Astrocyte (in vitro differentiated cells and primary cell): ENCODE data around the gene KRIT1. TPM values are rescaled to one million over a fixed set of nuclear protein-coding genes. Genes with fewer than 3 reads are reported as not detected.

ENCODE experiments used
- DNase-seq: peaks from one replicate; pipeline ENCODE4 v3.0.0-alpha.2; 2010; ENCODE audit warnings: low read depth
- FAIRE-seq: peaks from 2 replicates; lab custom pipeline; 2011; peaks lifted over from hg19 to GRCh38; lab: Jason Lieb, UNC
- H2AFZ ChIP-seq: 2 replicates; pipeline ENCODE4 v1.6.0; 2012; ENCODE audit warnings: low read depth, low read length, inconsistent platforms
- H3K27ac ChIP-seq: 2 replicates; pipeline ENCODE4 v1.5.1; 2011; ENCODE audit warnings: low read depth, low read length, inconsistent platforms
- H3K27me3 ChIP-seq: 2 replicates; pipeline ENCODE4 v1.6.0; 2011; ENCODE audit warnings: low read length, inconsistent platforms; ENCODE audit not compliant: insufficient read depth
- H3K36me3 ChIP-seq: 2 replicates; pipeline ENCODE4 v1.5.1; 2011; ENCODE audit warnings: low read length, inconsistent platforms; ENCODE audit not compliant: insufficient read depth
- H3K4me1 ChIP-seq: 2 replicates; pipeline ENCODE4 v1.5.1; 2011; ENCODE audit warnings: low read length, inconsistent platforms; ENCODE audit not compliant: insufficient read depth
- H3K4me2 ChIP-seq: 2 replicates; pipeline ENCODE4 v1.6.0; 2012; ENCODE audit warnings: low read length, inconsistent platforms
- H3K4me3 ChIP-seq: 2 replicates; pipeline ENCODE4 v1.5.1; 2011; ENCODE audit warnings: low read depth, mild to moderate bottlenecking, low read length, inconsistent platforms; ENCODE audit not compliant: insufficient read depth
- H3K79me2 ChIP-seq: 2 replicates; pipeline ENCODE4 v1.6.0; 2012; ENCODE audit warnings: mild to moderate bottlenecking, low read length, inconsistent platforms; ENCODE audit not compliant: insufficient read depth
- H3K9ac ChIP-seq: 2 replicates; pipeline ENCODE4 v1.6.0; 2012; ENCODE audit warnings: mild to moderate bottlenecking, low read length, inconsistent platforms
- H3K9me3 ChIP-seq: 2 replicates; pipeline ENCODE4 v1.5.1; 2012; ENCODE audit warnings: low read depth, mild to moderate bottlenecking, low read length, inconsistent platforms; ENCODE audit not compliant: insufficient read depth
- H4K20me1 ChIP-seq: 2 replicates; pipeline ENCODE4 v1.6.0; 2012; ENCODE audit warnings: low read length, inconsistent platforms; ENCODE audit not compliant: insufficient read depth
- H3K27ac Mint-ChIP-seq: one replicate; pipeline ENCODE4 v1.8.0; 2021; ENCODE audit warnings: mild to moderate bottlenecking, mixed read lengths; ENCODE audit not compliant: unreplicated experiment
- H3K27me3 Mint-ChIP-seq: one replicate; pipeline ENCODE4 v1.8.0; 2021; ENCODE audit warnings: low read depth, mixed read lengths; ENCODE audit not compliant: unreplicated experiment
- H3K36me3 Mint-ChIP-seq: one replicate; pipeline ENCODE4 v1.8.0; 2021; ENCODE audit warnings: low read depth, mixed read lengths; ENCODE audit not compliant: unreplicated experiment
- H3K4me1 Mint-ChIP-seq: one replicate; pipeline ENCODE4 v1.8.0; 2021; ENCODE audit warnings: low read depth, mixed read lengths; ENCODE audit not compliant: unreplicated experiment
- H3K4me3 Mint-ChIP-seq: one replicate; pipeline ENCODE4 v1.8.0; 2021; ENCODE audit warnings: mild to moderate bottlenecking, moderate library complexity, mixed read lengths; ENCODE audit not compliant: unreplicated experiment
- H3K9me3 Mint-ChIP-seq: one replicate; pipeline ENCODE4 v1.8.0; 2021; ENCODE audit warnings: mild to moderate bottlenecking, mixed read lengths; ENCODE audit not compliant: unreplicated experiment
- EZH2 ChIP-seq: IDR thresholded peaks from 2 replicates; pipeline ENCODE4 v1.6.1; 2012; ENCODE audit warnings: mild to moderate bottlenecking, low read length, inconsistent platforms; ENCODE audit not compliant: insufficient read depth
- total RNA-seq: library from RNA; stranded (reverse); gene quantifications from 2 replicates; pipeline ENCODE4 v1.2.1, GENCODE V29; 2021
- TF ChIP-seq, protein P1 (sequence below): IDR thresholded peaks from 2 replicates; pipeline ENCODE4 v1.5.1; 2011; ENCODE audit warnings: low read depth, mild to moderate bottlenecking, inconsistent platforms, low read length, moderate library complexity; ENCODE audit not compliant: insufficient read depth

Gene KRIT1
- total RNA-seq, 1 donor from 2014 or later: 33.9 TPM

DNA sequence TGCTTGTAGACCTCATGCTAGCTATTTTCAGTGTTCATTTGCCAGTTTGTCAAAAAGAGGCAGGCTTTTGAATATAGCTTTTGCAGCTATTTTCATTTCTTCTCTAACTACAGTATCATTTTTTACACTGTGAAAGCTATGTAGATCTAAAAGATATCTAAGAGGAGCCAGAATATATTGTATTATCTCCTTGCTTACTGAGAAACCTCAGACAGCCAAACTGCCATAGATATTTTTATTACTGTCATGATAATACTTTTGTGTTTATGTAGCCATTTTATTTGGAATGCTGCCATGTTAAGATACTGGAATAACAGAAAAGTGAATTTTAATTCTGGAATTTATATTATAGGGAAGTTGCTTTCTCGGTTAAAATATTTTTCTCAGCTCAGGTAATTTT, 37.2 kb upstream of the KRIT1 start:
- Histone ChIP-seq H3K4me1 (no peaks in the 10 kb centered on the region), H3K9me3 (peaks cover 3% of the 10 kb centered on the region), H4K20me1 (peaks cover 56% of the 10 kb centered on the region), H3K4me3 (no peak overlapping the region), H3K27ac (no peak overlapping the region), H3K36me3 (no peaks in the 10 kb centered on the region), H3K9ac (no peak overlapping the region), H3K79me2 (peaks cover 78% of the 10 kb centered on the region), H3K4me2 (no peak overlapping the region), H2AFZ (no peak overlapping the region), H3K27me3 (no peaks in the 10 kb centered on the region)
- Mint-ChIP-seq H3K36me3 (no peaks in the 10 kb centered on the region), H3K9me3 (no peaks in the 10 kb centered on the region), H3K27me3 (no peaks in the 10 kb centered on the region), H3K4me1 (no peaks in the 10 kb centered on the region), H3K27ac (no peak overlapping the region), H3K4me3 (no peak overlapping the region)
- no peak for FAIRE-seq
- TF ChIP-seq, protein P1, sequence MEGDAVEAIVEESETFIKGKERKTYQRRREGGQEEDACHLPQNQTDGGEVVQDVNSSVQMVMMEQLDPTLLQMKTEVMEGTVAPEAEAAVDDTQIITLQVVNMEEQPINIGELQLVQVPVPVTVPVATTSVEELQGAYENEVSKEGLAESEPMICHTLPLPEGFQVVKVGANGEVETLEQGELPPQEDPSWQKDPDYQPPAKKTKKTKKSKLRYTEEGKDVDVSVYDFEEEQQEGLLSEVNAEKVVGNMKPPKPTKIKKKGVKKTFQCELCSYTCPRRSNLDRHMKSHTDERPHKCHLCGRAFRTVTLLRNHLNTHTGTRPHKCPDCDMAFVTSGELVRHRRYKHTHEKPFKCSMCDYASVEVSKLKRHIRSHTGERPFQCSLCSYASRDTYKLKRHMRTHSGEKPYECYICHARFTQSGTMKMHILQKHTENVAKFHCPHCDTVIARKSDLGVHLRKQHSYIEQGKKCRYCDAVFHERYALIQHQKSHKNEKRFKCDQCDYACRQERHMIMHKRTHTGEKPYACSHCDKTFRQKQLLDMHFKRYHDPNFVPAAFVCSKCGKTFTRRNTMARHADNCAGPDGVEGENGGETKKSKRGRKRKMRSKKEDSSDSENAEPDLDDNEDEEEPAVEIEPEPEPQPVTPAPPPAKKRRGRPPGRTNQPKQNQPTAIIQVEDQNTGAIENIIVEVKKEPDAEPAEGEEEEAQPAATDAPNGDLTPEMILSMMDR: no peak
- no peak for TF ChIP-seq EZH2
- DNase-seq: no peak

- H3K9me3 Mint-ChIP-seq: no peaks in the 10 kb centered on the region
- no peaks in the 10 kb centered on the region for H3K27me3 Mint-ChIP-seq
- H3K36me3 Mint-ChIP-seq: no peaks in the 10 kb centered on the region
- FAIRE-seq (no peak), DNase-seq (no peak)
- H3K36me3 ChIP-seq: no peaks in the 10 kb centered on the region
- no peaks in the 10 kb centered on the region for H3K27me3 ChIP-seq
- TF ChIP-seq, protein P1: no peak
- no peak for TF ChIP-seq EZH2
- peaks cover 57% of the 10 kb centered on the region for H4K20me1 ChIP-seq
- no peaks in the 10 kb centered on the region for H3K4me1 ChIP-seq
- H3K4me3 ChIP-seq: no peak overlapping the region
- H3K9ac ChIP-seq: no peak overlapping the region
- no peak overlapping the region for H3K4me3 Mint-ChIP-seq
- no peak overlapping the region for H3K27ac ChIP-seq
- no peak overlapping the region for H3K4me2 ChIP-seq
- H3K9me3 ChIP-seq: peaks cover 3% of the 10 kb centered on the region
- H3K27ac Mint-ChIP-seq: no peak overlapping the region
- no peak overlapping the region for H2AFZ ChIP-seq
- H3K79me2 ChIP-seq: peaks cover 80% of the 10 kb centered on the region
- H3K4me1 Mint-ChIP-seq: no peaks in the 10 kb centered on the region
These were observed 36.6 kb upstream of the KRIT1 start for GRCh38 chr7:92282221-92282814.

- Mint-ChIP-seq H3K27ac (no peak overlapping the region), H3K27me3 (no peaks in the 10 kb centered on the region), H3K9me3 (no peaks in the 10 kb centered on the region), H3K4me3 (no peak overlapping the region), H3K36me3 (peaks cover 4% of the 10 kb centered on the region), H3K4me1 (peaks cover 5% of the 10 kb centered on the region)
- FAIRE-seq (no peak), DNase-seq (no peak)
- H3K27me3 ChIP-seq: no peaks in the 10 kb centered on the region
- H3K4me3 ChIP-seq: no peak overlapping the region
- peaks cover 3% of the 10 kb centered on the region for H3K9me3 ChIP-seq
- no peaks in the 10 kb centered on the region for H3K36me3 ChIP-seq
- no peaks in the 10 kb centered on the region for H3K4me1 ChIP-seq
- TF ChIP-seq EZH2: no peak
- TF ChIP-seq, protein P1: no peak
- H3K4me2 ChIP-seq: no peak overlapping the region
- H3K79me2 ChIP-seq: peaks cover 84% of the 10 kb centered on the region
- H3K9ac ChIP-seq: no peak overlapping the region
- no peak overlapping the region for H3K27ac ChIP-seq
- H4K20me1 ChIP-seq: peaks cover 59% of the 10 kb centered on the region
- no peak overlapping the region for H2AFZ ChIP-seq
These were observed 35.3 kb upstream of the KRIT1 start for GRCh38 chr7:92281031-92281430.
